HG02840 (cell line): ENCODE results near the gene POM121L2.

Source experiments
- ATAC-seq: cut with Tn5 transposase; IDR thresholded peaks from one replicate; pipeline ENCODE4 v1.9.1; 2021; ENCODE audit warnings: mild to moderate bottlenecking, moderate library complexity, moderate number of reproducible peaks; ENCODE audit not compliant: unreplicated experiment, low FRiP score

Gene POM121L2

GRCh38 chr6:27312146-27312949 is at the start of gene POM121L2:
TSS of gene POM121L2 (minus strand) at chr6:27312273. CDS start at chr6:27312170, 103 bp downstream.
- no peak for ATAC-seq

- no peak for ATAC-seq
Observed at GRCh38 chr6:27359231-27359630, 47.2 kb upstream of the POM121L2 start.

- ATAC-seq: no peak
Observed at GRCh38 chr6:27358786-27359185, 46.7 kb upstream of the POM121L2 start.

- ATAC-seq: no peak
Observed at GRCh38 chr6:27352850-27353249, 40.8 kb upstream of the POM121L2 start.

GRCh38 chr6:27334141-27334540 is 22.1 kb upstream of the POM121L2 start:
- no peak for ATAC-seq

- no peak for ATAC-seq
Observed at GRCh38 chr6:27333642-27334040, 21.6 kb upstream of the POM121L2 start.

- no peak for ATAC-seq
Observed at GRCh38 chr6:27332692-27333641, 20.9 kb upstream of the POM121L2 start.

- ATAC-seq: no peak
Observed at GRCh38 chr6:27327023-27327738, 15.1 kb upstream of the POM121L2 start.

- ATAC-seq: no peak
Observed at GRCh38 chr6:27321901-27322300, 9.8 kb upstream of the POM121L2 start.

GRCh38 chr6:27321370-27321769 is 9.3 kb upstream of the POM121L2 start:
- no peak for ATAC-seq

GRCh38 chr6:27318973-27319372 is 6.9 kb upstream of the POM121L2 start:
- ATAC-seq: no peak

- ATAC-seq: no peak
Observed at GRCh38 chr6:27314046-27314445, 2.0 kb upstream of the POM121L2 start.

- ATAC-seq: no peak
Observed at GRCh38 chr6:27312950-27313271, 838 bp upstream of the POM121L2 start.

- ATAC-seq: no peak
Observed at GRCh38 chr6:27311806-27312145, 297 bp downstream of the POM121L2 start.

GRCh38 chr6:27303613-27304272 is 8.3 kb downstream of the POM121L2 start:
- ATAC-seq: no peak

- ATAC-seq: no peak
Observed at GRCh38 chr6:27297857-27298730, 14.0 kb downstream of the POM121L2 start.

GRCh38 chr6:27297484-27297856 is 14.6 kb downstream of the POM121L2 start:
- ATAC-seq: no peak

GRCh38 chr6:27296106-27296783 is 15.8 kb downstream of the POM121L2 start:
- no peak for ATAC-seq
